Spinal cord (tissue), 10 donors: ENCODE data around the gene ARL2BP. TPM values are rescaled to one million over a fixed set of nuclear protein-coding genes. Genes with fewer than 3 reads are reported as not detected.
A peak's percentile ranks its signal among the peaks of the same experiment; 100 is the strongest.

Experiments
- DNase-seq, 6 donors: peaks; one replicate each; pipeline versions ENCODE4 v3.0.0 to v3.0.0-alpha.2; 2013 to 2015; ENCODE audit warnings: low spot score in 6 of 6, low read depth in 4 of 6
- H3K27ac ChIP-seq: one replicate; pipeline ENCODE4 v1.5.1; 2013; ENCODE audit warnings: low read depth, low read length, control low read depth
- H3K27me3 ChIP-seq: one replicate; pipeline ENCODE4 v1.6.1; 2013; ENCODE audit warnings: low read length; ENCODE audit not compliant: control insufficient read depth, insufficient read depth
- H3K36me3 ChIP-seq: one replicate; pipeline ENCODE4 v1.6.1; 2013; ENCODE audit warnings: low read length; ENCODE audit not compliant: control insufficient read depth, insufficient read depth
- H3K4me1 ChIP-seq: one replicate; pipeline ENCODE4 v1.6.1; 2013; ENCODE audit warnings: low read length; ENCODE audit not compliant: control insufficient read depth, insufficient read depth
- H3K4me3 ChIP-seq: one replicate; pipeline ENCODE4 v1.5.1; 2013; ENCODE audit warnings: low read depth, low read length, control low read depth
- H3K9me3 ChIP-seq: one replicate; pipeline ENCODE4 v1.6.1; 2013; ENCODE audit warnings: low read length; ENCODE audit not compliant: control insufficient read depth, insufficient read depth
- WGBS: methylation state at CpG from one replicate; pipeline ENCODE4 v1.1.5; 2013; ENCODE audit warnings: missing lambda C conversion rate; ENCODE audit not compliant: insufficient coverage; 5-methylcytosine and 5-hydroxymethylcytosine counted together
- polyA plus RNA-seq, 2 donors: library from polyadenylated mRNA; unstranded; fragments of 120-200 nt; gene quantifications; one replicate each; pipeline ENCODE4 v1.2.1, GENCODE V29; 2013; ENCODE audit not compliant: insufficient read length in 2 of 2
- total RNA-seq, 2 donors: library from RNA; depleted of rRNA in 1 of 2; stranded (reverse); fragments of 120-200 nt in 1 of 2; fragments of >200 nt in 1 of 2; gene quantifications; one replicate each; pipeline versions ENCODE4 v1.2.3 to v1.2.4, GENCODE V29; 2013 to 2014
- donor health status: healthy.

Gene ARL2BP
- total and polyA plus RNA-seq, 4 donors = 74.7 to 79.3 (median 76.5) TPM

- no peaks in the 10 kb centered on the region for H3K9me3 ChIP-seq
- DNase-seq = no peak
- H3K36me3 ChIP-seq = no peaks in the 10 kb centered on the region
- no peaks in the 10 kb centered on the region for H3K4me1 ChIP-seq
- H3K4me3 ChIP-seq = no peak overlapping the region
- WGBS = 60% methylated on average over 3 of the region's 5 CpGs
- no peak overlapping the region for H3K27ac ChIP-seq
- no peaks in the 10 kb centered on the region for H3K27me3 ChIP-seq
Observed at GRCh38 chr16:57276596-57276995, 31.5 kb downstream of the ARL2BP start.

GRCh38 chr16:57277586-57277985 is 32.5 kb downstream of the ARL2BP start:
- no peak for DNase-seq
- WGBS = no CpG with 5 or more reads among the region's 1 CpG
- no peak overlapping the region for H3K4me3 ChIP-seq

GRCh38 chr16:57278494-57278893 is 33.4 kb downstream of the ARL2BP start:
- H3K36me3 ChIP-seq = no peaks in the 10 kb centered on the region
- H3K27ac ChIP-seq = peak overlapping the region; percentile 57
- no peak overlapping the region for H3K4me3 ChIP-seq
- no peak for DNase-seq
- H3K9me3 ChIP-seq = no peaks in the 10 kb centered on the region
- WGBS = 56% methylated on average over 3 of the region's 4 CpGs
- peaks cover 4% of the 10 kb centered on the region for H3K27me3 ChIP-seq
- H3K4me1 ChIP-seq = peaks cover 9% of the 10 kb centered on the region

More at GRCh38 chr16:57277586-57277985, 32.5 kb downstream of the ARL2BP start:
- H3K27ac ChIP-seq = no peak overlapping the region
- H3K9me3 ChIP-seq = no peaks in the 10 kb centered on the region
- H3K36me3 ChIP-seq = no peaks in the 10 kb centered on the region
- H3K27me3 ChIP-seq = no peaks in the 10 kb centered on the region
- H3K4me1 ChIP-seq = peaks cover under 1% of the 10 kb centered on the region

- WGBS = 98% methylated on average over 4 of the region's 7 CpGs
- no peak for DNase-seq
- Histone ChIP-seq H3K4me1 (peaks cover 21% of the 10 kb centered on the region), H3K27me3 (peaks cover 20% of the 10 kb centered on the region), H3K9me3 (no peaks in the 10 kb centered on the region), H3K4me3 (no peak overlapping the region), H3K27ac (no peak overlapping the region), H3K36me3 (no peaks in the 10 kb centered on the region)
Observed at GRCh38 chr16:57279780-57280638, 35.0 kb downstream of the ARL2BP start.

DNA sequence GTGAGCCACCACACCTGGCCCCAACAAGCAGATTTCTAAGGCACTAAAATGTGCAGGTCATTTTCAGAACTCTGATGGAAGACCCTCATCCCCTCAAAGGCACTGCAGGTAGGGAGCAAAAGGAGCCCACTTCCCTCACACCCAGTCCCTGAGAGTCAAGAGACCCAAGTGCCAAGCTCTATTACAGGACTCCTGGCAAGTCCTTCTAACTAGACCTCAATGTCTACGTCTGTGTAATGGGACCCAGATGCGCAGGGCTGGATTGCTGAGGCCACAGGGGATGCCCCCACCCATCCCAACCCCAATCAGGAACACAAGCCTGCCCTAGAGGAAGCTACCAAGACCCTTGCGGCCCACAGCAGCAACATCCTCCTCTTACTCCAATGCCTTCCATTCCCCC is 36.7 kb downstream of the ARL2BP start:
- Histone ChIP-seq H3K36me3 (no peaks in the 10 kb centered on the region), H3K9me3 (no peaks in the 10 kb centered on the region), H3K4me3 (no peak overlapping the region), H3K27me3 (peaks cover 25% of the 10 kb centered on the region), H3K27ac (no peak overlapping the region), H3K4me1 (peaks cover 23% of the 10 kb centered on the region)
- DNase-seq = no peak
- 86% methylated on average over 1 of the region's 3 CpGs for WGBS

- Histone ChIP-seq H3K4me3 (no peak overlapping the region), H3K36me3 (no peaks in the 10 kb centered on the region), H3K4me1 (peaks cover 23% of the 10 kb centered on the region), H3K27ac (no peak overlapping the region), H3K27me3 (peaks cover 25% of the 10 kb centered on the region), H3K9me3 (no peaks in the 10 kb centered on the region)
- DNase-seq = no peak
- 84% methylated on average over 6 of the region's 8 CpGs for WGBS
Observed at GRCh38 chr16:57282510-57283213, 37.6 kb downstream of the ARL2BP start.

DNA sequence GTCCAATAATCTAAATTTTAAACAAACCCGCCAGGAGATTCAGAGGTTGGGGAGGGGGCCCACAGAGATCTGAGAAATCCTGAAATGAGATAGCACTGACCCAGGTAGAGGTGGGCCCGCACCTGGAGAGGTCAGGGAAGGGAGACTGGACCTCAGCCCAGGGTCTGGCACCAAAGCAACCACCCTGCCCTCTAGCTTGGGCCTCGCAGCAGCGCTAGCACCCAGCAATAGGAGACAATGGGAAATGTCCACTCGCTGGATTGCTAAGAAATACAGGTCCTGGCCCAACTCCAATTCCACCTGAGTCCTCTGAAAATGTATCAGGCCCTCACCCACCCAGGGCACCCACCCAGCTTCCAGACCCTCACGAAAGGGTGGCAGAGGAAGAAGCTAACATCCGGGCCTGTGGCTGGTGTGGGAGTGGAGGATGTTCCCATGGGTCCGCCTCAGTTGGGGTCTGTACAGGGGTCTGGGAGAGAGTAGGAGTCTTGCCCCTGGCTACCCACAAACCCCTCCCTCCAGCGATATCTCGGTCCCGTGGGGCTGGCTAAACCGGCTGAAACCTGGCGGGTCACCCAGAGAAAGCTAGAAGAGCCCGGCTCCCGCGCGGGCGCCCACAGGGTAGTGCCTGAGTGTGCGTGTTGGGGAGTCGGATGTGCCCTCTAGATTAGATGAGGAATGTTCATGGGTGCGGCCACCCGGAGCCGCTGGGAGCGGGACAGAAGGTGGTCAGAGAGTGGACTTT is 38.3 kb downstream of the ARL2BP start:
- DNase-seq = no peak
- WGBS = 43% methylated on average over 15 of the region's 24 CpGs
- H3K27ac ChIP-seq = no peak overlapping the region
- H3K9me3 ChIP-seq = no peaks in the 10 kb centered on the region
- peaks cover 25% of the 10 kb centered on the region for H3K27me3 ChIP-seq
- peaks cover 23% of the 10 kb centered on the region for H3K4me1 ChIP-seq
- H3K4me3 ChIP-seq = peak overlapping the region; percentile 40
- no peaks in the 10 kb centered on the region for H3K36me3 ChIP-seq

- Histone ChIP-seq H3K9me3 (no peaks in the 10 kb centered on the region), H3K4me1 (peaks cover 26% of the 10 kb centered on the region), H3K27me3 (peaks cover 25% of the 10 kb centered on the region), H3K36me3 (no peaks in the 10 kb centered on the region), H3K4me3 (peak overlapping the region; percentile 40), H3K27ac (no peak overlapping the region)
- DNase-seq = no peak
- 5% methylated on average over 14 of the region's 14 CpGs for WGBS
Observed at GRCh38 chr16:57283959-57284208, 38.8 kb downstream of the ARL2BP start.

DNA sequence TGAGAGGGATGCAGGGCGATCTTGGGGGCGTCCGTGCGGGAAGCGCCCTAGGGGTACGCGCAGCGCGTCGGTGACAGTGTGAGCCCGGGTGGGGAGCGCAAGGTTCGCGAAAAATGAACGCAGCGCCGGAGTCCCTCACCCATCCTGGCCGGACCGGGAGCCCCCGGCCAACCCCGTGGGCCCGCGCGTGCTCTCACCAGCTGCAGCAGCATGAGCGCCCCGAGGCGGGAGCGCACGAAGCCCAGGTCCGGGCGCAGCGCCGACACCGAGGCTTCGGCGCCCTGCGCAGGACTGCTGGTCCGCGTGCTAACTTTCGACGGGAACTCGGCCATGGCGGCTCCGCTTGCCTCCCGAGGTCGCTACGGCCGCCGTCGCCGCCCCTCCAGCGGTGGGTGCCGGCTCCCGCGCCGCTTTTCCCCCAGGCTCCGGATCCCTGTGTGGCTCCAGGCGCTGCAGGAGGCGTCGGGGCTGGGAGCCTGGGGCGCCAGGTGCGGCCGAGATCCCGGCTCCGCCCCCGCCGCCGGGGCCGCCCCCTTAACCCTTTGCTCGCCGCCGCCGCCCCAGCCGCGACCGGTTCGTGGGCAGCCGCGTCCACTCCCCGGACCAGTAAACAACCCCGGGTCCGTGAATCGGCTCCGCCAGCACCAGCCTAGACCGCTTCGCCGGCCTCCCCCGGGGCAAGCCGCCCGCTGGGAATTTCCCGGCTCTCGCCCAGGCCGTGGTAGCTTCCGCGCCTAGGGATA is 39.3 kb downstream of the ARL2BP start, which contains the start of gene PLLP:
PLLP (minus strand) TSS at position 464 of the 743 bp plus-strand sequence; CDS start at position 332, 132 bp downstream.
- DNase-seq = peak in 2 of 6 donors; percentile 30 to 63
- H3K27me3 ChIP-seq = peaks cover 25% of the 10 kb centered on the region
- WGBS = under 1% methylated on average over 95 of the region's 95 CpGs

More for the DNA sequence above, 39.3 kb downstream of the ARL2BP start, which contains the start of gene PLLP:
- Histone ChIP-seq H3K9me3 (no peaks in the 10 kb centered on the region), H3K4me3 (peak within 1 kb of the TSS; percentile 53), H3K27ac (no peak within 1 kb of the TSS), H3K4me1 (peaks cover 31% of the 10 kb centered on the region), H3K36me3 (no peaks in the 10 kb centered on the region)
